NCI-H446 (cell line): ENCODE measurements around the gene ZNF805.
"Not testable (repeated sequence)": the region's sequence is repeated elsewhere in the genome, so short reads cannot be mapped to it uniquely, and the experiment has no call there.

Experiments used
- DNase-seq, 2 experiments: peaks; one replicate each; lab custom pipeline; 2025; lab: John Stamatoyannopoulos, UW

ZNF805 gene

GRCh38 chr19:57240311-57241090, at the start of gene ZNF805:
TSS of gene ZNF805 (plus strand) at chr19:57240632. CDS start at chr19:57240892, 260 bp downstream.
- DNase-seq = peak; percentile 76 to 85

- peak; percentile 6 to 84 for DNase-seq
Observed at GRCh38 chr19:57191141-57192076, 49.0 kb upstream of the ZNF805 start, which contains the start of gene ZNF264. TSS of gene ZNF264 (plus strand) at chr19:57191500. CDS start at chr19:57191914, 414 bp downstream.

DNA sequence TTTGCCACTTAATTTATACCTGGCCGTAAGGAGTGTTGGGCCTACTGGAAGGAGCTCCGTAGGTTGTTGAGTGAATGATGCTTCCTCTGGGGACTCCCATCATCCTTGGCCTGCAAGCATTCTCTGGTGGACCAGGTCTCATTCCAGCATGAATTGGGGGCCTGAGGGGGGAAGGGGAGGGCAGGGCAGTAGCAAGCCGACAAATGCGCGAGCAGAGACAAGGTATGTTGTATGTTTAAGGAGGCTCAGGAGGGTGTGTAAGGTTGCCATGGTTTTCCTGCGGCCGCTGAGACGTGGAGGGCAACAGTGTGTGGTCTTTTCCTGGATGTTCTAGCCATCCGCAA, 48.4 kb upstream of the ZNF805 start:
- no peak for DNase-seq

- no peak for DNase-seq
Observed at GRCh38 chr19:57192993-57193392, 47.4 kb upstream of the ZNF805 start.

DNA sequence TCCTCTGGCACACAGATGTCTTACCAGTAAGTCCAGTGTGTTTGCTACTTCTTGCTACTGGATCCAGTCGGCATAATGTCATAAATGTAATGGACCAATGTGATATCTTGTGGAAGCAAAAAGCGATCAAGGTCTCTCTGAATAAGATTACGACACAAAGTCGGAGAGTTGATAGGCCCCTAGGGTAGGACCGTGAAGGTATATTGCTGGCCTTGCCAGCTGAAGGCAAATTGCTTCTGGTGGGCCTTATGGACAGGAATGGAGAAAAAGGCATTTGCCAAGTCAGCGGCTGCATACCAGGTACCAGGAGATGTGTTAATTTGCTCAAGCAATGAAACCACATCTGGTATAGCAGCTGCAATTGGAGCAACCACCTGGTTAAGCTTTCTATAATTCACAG, 42.6 kb upstream of the ZNF805 start:
- not testable (repeated sequence) for DNase-seq

- no peak for DNase-seq
Observed at GRCh38 chr19:57202160-57202559, 38.3 kb upstream of the ZNF805 start.

DNA sequence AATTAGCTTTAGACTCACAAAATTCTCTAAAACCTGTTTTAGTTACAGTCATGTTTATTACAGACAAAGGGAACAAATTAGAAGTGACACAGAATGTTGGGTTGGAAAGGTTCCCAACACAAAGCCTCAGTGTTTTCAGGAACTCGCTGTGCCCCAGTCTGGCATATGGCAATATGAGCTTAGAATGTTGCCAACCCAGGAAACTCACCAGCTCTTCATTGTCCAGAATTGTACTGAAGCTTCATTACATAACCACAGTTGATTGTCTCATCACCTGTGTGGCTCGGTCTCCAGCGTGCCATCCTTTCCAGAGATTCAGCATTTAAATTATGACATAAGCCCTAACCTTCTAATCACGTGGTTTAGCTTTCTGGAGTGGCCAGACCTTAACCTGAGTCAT, 30.1 kb upstream of the ZNF805 start:
- DNase-seq = no peak

DNA sequence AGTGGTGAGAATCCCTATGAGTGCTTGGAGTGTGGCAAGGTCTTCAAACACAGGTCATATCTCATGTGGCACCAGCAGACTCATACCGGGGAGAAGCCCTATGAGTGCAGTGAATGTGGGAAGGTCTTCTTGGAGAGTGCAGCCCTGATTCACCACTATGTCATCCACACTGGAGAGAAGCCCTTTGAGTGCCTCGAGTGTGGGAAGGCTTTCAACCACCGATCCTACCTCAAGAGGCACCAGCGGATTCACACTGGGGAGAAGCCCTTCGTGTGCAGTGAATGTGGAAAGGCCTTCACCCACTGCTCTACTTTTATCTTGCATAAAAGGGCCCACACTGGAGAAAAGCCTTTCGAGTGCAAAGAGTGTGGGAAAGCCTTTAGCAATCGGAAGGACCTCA, 28.3 kb upstream of the ZNF805 start:
- no peak for DNase-seq

DNA sequence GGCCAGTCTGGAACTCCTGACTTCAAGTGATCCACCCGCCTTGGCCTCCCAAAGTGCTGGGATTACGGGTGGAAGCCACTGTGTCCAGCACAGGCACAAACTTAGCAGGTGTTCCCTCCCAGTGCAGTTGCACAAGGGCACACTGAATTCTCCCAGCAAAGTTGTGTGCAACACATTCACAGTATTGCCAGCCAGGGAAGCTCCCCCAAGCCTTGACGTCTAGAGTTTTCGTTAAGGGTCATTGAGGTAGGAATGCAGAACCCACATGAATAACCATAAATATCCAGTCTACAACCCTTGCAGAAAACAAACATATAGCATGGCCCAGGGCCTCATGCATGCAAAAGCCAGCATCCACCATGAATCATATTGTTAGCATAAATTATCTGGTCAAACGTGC, 12.9 kb upstream of the ZNF805 start:
- no peak for DNase-seq

DNA sequence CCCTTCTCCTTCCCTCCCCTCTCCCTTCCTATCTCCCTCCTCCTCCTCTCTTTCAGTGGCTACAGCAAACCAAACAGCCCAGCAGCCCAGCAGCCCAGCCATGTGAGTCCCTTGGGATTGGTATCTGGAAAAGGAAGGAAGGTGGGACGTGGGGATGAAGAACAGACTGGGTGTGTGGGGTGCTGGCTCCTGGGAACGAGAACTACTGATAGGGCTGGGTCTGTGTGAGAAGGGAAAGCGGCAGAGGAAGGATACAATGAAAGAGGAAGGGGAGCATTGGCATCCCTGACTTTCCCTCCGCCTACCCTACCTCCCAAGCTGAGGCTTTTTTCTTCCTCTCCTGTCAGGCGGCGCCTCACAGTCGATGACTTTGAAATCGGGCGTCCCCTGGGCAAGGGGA, 8.7 kb upstream of the ZNF805 start:
- no peak for DNase-seq

GRCh38 chr19:57233207-57233606, 7.2 kb upstream of the ZNF805 start:
- DNase-seq = no peak

GRCh38 chr19:57239982-57240310, 486 bp upstream of the ZNF805 start:
- DNase-seq = no peak

- no peak for DNase-seq
Observed at GRCh38 chr19:57241176-57241575, 744 bp downstream of the ZNF805 start.

DNA sequence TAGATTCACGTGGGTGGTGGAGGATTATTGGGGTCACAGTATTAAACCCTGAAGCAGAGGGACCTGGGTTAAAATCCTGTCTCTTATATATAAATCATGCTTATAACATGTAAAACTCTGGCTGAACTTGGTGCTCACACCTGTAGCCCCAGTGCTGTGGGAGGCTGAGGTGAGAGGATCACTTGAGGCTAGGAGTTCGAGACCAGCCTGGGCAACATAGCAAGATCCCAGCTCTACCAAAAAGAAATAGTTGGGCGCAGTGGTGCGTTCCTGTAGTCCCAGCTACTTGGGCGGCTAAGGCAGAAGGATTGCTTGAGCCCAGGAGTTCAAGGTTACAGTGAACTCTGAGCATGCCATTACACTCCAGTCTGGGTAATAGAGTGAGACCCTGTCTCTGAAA, 2.4 kb downstream of the ZNF805 start:
- DNase-seq = no peak

DNA sequence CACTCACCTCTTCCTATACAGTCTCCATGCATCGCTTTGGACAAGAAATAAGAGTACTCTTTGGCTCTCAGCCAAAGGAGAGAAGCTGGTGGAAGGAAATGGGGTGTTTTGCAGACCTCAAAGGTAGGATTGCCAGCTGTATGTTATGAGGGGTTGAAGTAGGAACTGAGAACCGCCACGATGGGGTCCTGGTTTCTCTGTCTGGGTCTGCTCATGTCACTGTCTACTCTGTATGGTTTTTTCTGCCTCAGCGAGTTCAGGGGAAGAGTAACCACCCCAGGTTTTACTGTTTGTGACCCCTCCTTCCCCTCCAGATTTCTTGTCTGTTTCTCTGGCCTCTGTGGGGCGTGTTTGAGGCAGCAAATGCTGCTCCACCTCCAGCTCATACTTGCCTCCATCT, 4.1 kb downstream of the ZNF805 start:
- DNase-seq = no peak

DNA sequence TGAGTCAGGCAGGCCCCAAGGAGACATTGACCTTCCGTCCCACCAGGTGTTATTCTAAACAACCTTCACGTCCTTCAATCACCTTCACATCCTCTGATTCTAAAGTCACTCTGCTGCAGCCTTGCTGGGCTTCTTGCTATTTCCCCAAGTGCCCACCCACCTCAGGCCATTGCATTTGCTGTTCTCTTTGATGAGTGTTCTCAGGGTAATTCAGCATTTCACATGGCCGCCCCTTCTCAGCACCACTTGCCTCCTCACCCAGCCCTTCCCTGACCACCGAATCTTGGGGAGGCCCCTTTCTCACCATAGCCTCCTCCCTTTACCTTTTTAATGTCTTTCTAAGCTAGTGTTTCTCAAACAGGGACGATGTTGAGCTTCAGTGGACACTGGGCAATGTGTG, 4.6 kb downstream of the ZNF805 start:
- DNase-seq = no peak

DNA sequence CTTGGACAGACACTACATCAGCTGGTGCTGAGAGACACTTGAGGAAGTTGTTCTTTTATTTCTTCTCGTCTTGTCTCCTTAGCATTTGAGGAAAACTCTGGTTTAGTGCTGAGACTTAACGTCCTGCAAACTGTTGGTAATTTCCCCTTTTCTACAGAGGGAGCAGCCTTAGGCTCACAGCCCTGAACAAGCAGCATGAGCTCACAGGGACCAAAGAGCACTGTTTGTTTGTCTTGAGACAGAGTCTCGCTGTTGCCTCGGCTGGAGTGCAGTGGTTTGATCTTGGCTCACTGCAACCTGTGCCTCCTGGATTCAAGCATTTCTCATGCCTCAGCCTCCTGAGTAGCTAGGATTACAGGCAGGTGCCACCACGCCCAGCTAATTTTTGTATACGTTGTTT, 5.5 kb downstream of the ZNF805 start:
- DNase-seq = no peak

GRCh38 chr19:57248646-57249045, 8.2 kb downstream of the ZNF805 start:
- DNase-seq = no peak

DNA sequence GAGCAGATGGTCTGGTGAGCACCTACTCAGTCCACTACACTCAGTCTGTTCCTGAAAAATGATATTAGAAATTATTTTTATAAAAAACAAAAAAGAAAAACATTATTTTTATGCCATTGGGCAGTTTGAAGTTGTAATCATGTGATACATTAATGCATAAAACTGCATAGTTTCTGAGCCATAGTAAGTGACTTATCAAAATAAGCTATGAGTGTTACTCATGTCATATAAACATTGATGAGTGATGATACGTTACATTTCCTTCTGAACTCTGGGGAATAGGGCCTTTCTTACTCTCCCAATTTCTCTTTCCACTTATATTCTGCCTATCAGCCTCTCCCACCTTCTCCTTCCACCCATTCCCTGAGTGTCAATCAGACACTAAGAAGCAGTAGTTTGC, 8.9 kb downstream of the ZNF805 start:
- DNase-seq = no peak

- not testable (repeated sequence) for DNase-seq
Observed at GRCh38 chr19:57253767-57254166, 13.3 kb downstream of the ZNF805 start.

DNA sequence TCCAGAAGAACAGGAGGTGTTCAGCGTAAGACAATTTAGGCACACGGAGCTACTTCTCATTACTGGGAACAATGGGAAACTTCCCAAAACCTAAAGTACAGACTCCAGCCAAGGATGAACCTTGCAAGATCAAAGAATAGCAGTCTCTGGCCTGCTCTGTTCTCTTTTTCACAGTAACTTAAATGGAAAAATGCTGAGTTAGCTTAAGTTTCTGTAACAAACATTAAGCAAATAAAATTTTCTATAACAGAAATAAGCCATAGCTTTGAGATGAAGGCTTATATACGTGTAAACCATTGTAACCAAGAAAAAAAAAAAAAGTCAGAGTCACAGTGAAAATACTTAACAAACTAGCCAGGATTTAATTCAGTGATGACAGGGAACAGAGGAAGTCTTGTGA, 21.6 kb downstream of the ZNF805 start:
- DNase-seq = no peak

DNA sequence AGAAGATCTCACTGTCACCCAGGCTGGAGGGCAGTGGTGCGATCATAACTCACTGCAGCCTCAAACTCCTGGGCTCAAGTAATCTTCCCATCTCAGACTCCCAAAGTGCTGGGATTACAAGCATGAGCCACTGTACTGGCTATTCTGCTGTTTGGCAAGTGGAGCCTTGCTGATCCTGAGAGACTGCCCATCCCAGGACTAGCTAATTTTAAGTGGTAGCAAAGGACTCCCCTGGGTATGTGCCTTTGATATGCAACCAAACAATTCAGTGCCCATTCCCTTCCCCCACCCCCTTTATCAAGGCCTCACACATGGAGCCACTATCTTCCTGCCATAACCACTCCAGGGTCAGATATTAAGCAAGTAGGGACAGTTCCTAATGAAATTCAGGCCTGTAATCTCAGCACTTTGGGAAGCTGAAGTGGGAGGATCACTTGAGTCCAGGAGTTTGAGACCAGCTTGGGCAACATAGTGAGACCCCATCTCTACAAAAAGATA, 22.9 kb downstream of the ZNF805 start:
- no peak for DNase-seq

DNA sequence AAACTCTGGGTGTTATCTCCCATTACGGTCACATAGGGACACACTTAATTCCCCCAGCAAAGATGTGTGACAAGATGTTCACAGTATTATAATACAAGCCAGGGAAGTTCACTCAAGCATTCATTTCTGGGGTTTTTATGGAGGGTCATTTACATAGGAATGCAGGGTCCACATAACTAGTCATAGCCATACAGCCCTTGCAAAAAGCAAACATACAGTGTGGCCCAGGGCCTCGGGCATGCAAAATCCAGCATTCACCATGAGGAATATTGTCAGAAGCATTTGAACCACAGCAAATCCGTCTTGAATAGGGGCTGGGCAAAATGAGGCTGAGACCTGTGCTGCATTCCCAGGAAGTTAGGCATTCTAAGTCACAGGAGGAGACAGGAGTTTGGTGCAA, 26.9 kb downstream of the ZNF805 start:
- no peak for DNase-seq
